Naive thymus-derived CD4-positive, alpha-beta T cell (primary cell): ENCODE measurements around the gene CPT1B. TPM values are rescaled to one million over a fixed set of nuclear protein-coding genes. Genes with fewer than 3 reads are reported as not detected.

Experiments used
- ATAC-seq: fragments of 150-1000 bp; cut with Tn5 transposase; 2 replicates; pipeline ENCODE4 v1.10.0; 2021; ENCODE audit warnings: mild to moderate bottlenecking, moderate library complexity
- CTCF ChIA-PET: fragments of 350-600 bp; sonication (Branson Sonifier 250); formaldehyde crosslinking; loops from one replicate; lab custom pipeline; 2021; ENCODE audit warnings: antibody characterized with exemption; lab: Charles Lee
- POLR2A ChIA-PET: fragments of 350-600 bp; sonication (Branson Sonifier 250); formaldehyde crosslinking; loops from one replicate; lab custom pipeline; 2021; ENCODE audit warnings: antibody characterized with exemption, inconsistent platforms; lab: Charles Lee
- DNase-seq, 9 donors: peaks; one replicate each; pipeline versions ENCODE4 v3.0.0 to v3.0.0-alpha.2; 2020 to 2022; ENCODE audit warnings: mixed read lengths in 1 of 9
- H3K27ac ChIP-seq: one replicate; pipeline ENCODE4 v1.7.0; 2013; ENCODE audit warnings: mild to moderate bottlenecking, low read depth, low read length, moderate library complexity
- H3K27me3 ChIP-seq, 2 donors: one replicate each; pipeline ENCODE4 v1.7.0; 2013; ENCODE audit warnings: low read length in 2 of 2, mild to moderate bottlenecking in 2 of 2, moderate library complexity in 2 of 2; ENCODE audit not compliant: control insufficient read depth in 2 of 2, insufficient read depth in 2 of 2
- H3K36me3 ChIP-seq, 3 experiments: 1 replicate in 2 of 3; 2 replicates in 1 of 3; pipeline ENCODE4 v1.7.0; 2013; ENCODE audit warnings: low read length in 3 of 3, mild to moderate bottlenecking in 3 of 3, moderate library complexity in 1 of 3; ENCODE audit not compliant: insufficient read depth in 3 of 3, control insufficient read depth in 2 of 3
- H3K4me1 ChIP-seq, 2 donors: one replicate each; pipeline ENCODE4 v1.7.0; 2013; ENCODE audit warnings: low read length in 2 of 2, mild to moderate bottlenecking in 2 of 2, moderate library complexity in 1 of 2; ENCODE audit not compliant: control insufficient read depth in 2 of 2, insufficient read depth in 2 of 2
- H3K4me3 ChIP-seq: 2 replicates; pipeline ENCODE4 v1.7.0; 2013; ENCODE audit warnings: mild to moderate bottlenecking, low read length
- H3K9me3 ChIP-seq, 3 experiments: 1 replicate in 2 of 3; 2 replicates in 1 of 3; pipeline ENCODE4 v1.7.0; 2013; ENCODE audit warnings: low read length in 3 of 3; ENCODE audit not compliant: control insufficient read depth in 2 of 3
- H3K27ac Mint-ChIP-seq, 9 donors: one replicate each; pipeline ENCODE4 v1.8.0; 2020 to 2022; ENCODE audit warnings: mixed read lengths in 9 of 9, mild to moderate bottlenecking in 8 of 9, moderate library complexity in 5 of 9, inconsistent platforms in 2 of 9
- H3K27me3 Mint-ChIP-seq, 5 donors: one replicate each; pipeline ENCODE4 v1.8.0; 2021 to 2022; ENCODE audit warnings: mixed read lengths in 5 of 5, mild to moderate bottlenecking in 1 of 5
- H3K36me3 Mint-ChIP-seq, 5 donors: one replicate each; pipeline ENCODE4 v1.8.0; 2020 to 2022; ENCODE audit warnings: mixed read lengths in 5 of 5, mild to moderate bottlenecking in 3 of 5, inconsistent platforms in 1 of 5
- H3K4me1 Mint-ChIP-seq, 7 donors: one replicate each; pipeline ENCODE4 v1.8.0; 2020 to 2022; ENCODE audit warnings: mixed read lengths in 7 of 7, mild to moderate bottlenecking in 3 of 7, inconsistent platforms in 1 of 7
- H3K4me3 Mint-ChIP-seq, 10 donors: one replicate each; pipeline ENCODE4 v1.8.0; 2020 to 2022; ENCODE audit warnings: mild to moderate bottlenecking in 10 of 10, mixed read lengths in 10 of 10, moderate library complexity in 6 of 10, inconsistent platforms in 2 of 10
- H3K9me3 Mint-ChIP-seq, 11 donors: one replicate each; pipeline ENCODE4 v1.8.0; 2020 to 2022; ENCODE audit warnings: mixed read lengths in 11 of 11, mild to moderate bottlenecking in 4 of 11, inconsistent platforms in 1 of 11, moderate library complexity in 1 of 11
- intact Hi-C, 2 donors: fragments of 100-400 bp; cut with micrococcal nuclease; formaldehyde crosslinking; loops; one replicate each; pipeline ENCODE4 v1.15.1; 2023
- polyA plus RNA-seq, 2 donors: library from polyadenylated mRNA; unstranded; fragments of 300-500 nt; fragmentation: Illumina TruSeq; gene quantifications; one replicate each; pipeline ENCODE4 v1.2.3, GENCODE V29; 2021
- total RNA-seq, 6 experiments: library from RNA in 5 of 6; stranded (reverse) in 5 of 6; gene quantifications; 1 replicate in 5 of 6; 2 replicates in 1 of 6; pipeline ENCODE4 v1.2.3 and lab custom pipeline; 2021 to 2026

CPT1B gene
- 100 to 1,000 TPM in 1 of 5 experiments, 10 to 100 TPM in 4; 43.9 to 108 (median 66.7) TPM for total RNA-seq
- 1 to 10 TPM in 1 of 2 donors, under 1 TPM in 1; 0.32 to 2.8 TPM for polyA plus RNA-seq
- total RNA-seq (lab: John Stamatoyannopoulos, UW): 3.4 reads per million, percentile 18 among the genes with 10 or more reads in this experiment

GRCh38 chr22:50577987-50578775 is at the start of gene CPT1B:
TSS of gene CPT1B (minus strand) at chr22:50578427. CDS start at chr22:50577915, 512 bp downstream.
- Mint-ChIP-seq H3K4me3 (peak within 1 kb of the TSS in 6 of 10 donors; percentile 15 to 63 (median 56)), H3K4me1 (peaks cover 5 to 24% (median 18%) of the 10 kb centered on the region in 7 donors), H3K27me3 (no peaks in the 10 kb centered on the region), H3K9me3 (no peaks in the 10 kb centered on the region), H3K36me3 (peaks cover 0 to 12% (median 4%) of the 10 kb centered on the region in 5 donors), H3K27ac (peak within 1 kb of the TSS in 1 of 9 donors; percentile 75)
- Histone ChIP-seq H3K36me3 (peaks cover 0 to 34% (median 0%) of the 10 kb centered on the region in 3 experiments), H3K4me1 (peaks cover 9 to 10% of the 10 kb centered on the region in 2 donors), H3K4me3 (no peak within 1 kb of the TSS), H3K9me3 (no peaks in the 10 kb centered on the region), H3K27me3 (no peaks in the 10 kb centered on the region), H3K27ac (no peak within 1 kb of the TSS)
- POLR2A ChIA-PET: interaction anchor here (0.8 to 1.5 kb wide), 7 partner anchors 13 to 53 kb away, joined by 3 to 9 read pairs (median 4); partner anchors contain the start of gene SCO2
- intact Hi-C loops: no loop called here
- DNase-seq (no peak), ATAC-seq (no peak)
- CTCF ChIA-PET: no interaction called here

GRCh38 chr22:50626850-50627641 is 48.8 kb upstream of the CPT1B start:
- H3K9me3 ChIP-seq: no peaks in the 10 kb centered on the region
- no peaks in the 10 kb centered on the region for H3K27me3 ChIP-seq
- H3K27me3 Mint-ChIP-seq: no peaks in the 10 kb centered on the region
- ChIA-PET CTCF (interaction anchor here (1.2 kb wide), 1 partner anchor 101 kb away, joined by 5 read pairs; the partner anchor contains the start of gene SCO2), POLR2A (interaction anchor here (1.1 to 2.1 kb wide), 8 partner anchors 8 to 436 kb away, joined by 3 to 8 read pairs (median 4); partner anchors contain the start of genes SCO2 and TYMP)
- ATAC-seq (no peak), DNase-seq (peak in 3 of 9 donors; percentile 17 to 32 (median 23))
- H3K4me1 ChIP-seq: peaks cover 22 to 27% of the 10 kb centered on the region in 2 donors
- peaks cover 0 to 4% (median 3%) of the 10 kb centered on the region in 5 donors for H3K36me3 Mint-ChIP-seq
- intact Hi-C loops: loop anchor here in 1 of 2 donors (1.0 kb wide), 1 partner anchor 154 kb away; no protein-coding TSS in a partner anchor
- H3K4me3 ChIP-seq: peak overlapping the region; percentile 77
- peaks cover 0 to 18% (median 0%) of the 10 kb centered on the region in 3 experiments for H3K36me3 ChIP-seq
- peak overlapping the region in 7 of 9 donors; percentile 69 to 91 (median 81) for H3K27ac Mint-ChIP-seq
- peaks cover 24 to 39% (median 32%) of the 10 kb centered on the region in 7 donors for H3K4me1 Mint-ChIP-seq
- H3K4me3 Mint-ChIP-seq: peak overlapping the region; percentile 80 to 99 (median 88)
- peak overlapping the region; percentile 90 for H3K27ac ChIP-seq
- no peaks in the 10 kb centered on the region for H3K9me3 Mint-ChIP-seq

- POLR2A ChIA-PET: interaction anchor here (0.6 to 1.3 kb wide), 2 partner anchors 99 to 118 kb away, joined by 3 to 4 read pairs; no protein-coding TSS in a partner anchor
Measured at GRCh38 chr22:50626314-50626849, 48.2 kb upstream of the CPT1B start.

GRCh38 chr22:50625568-50626313 is 47.5 kb upstream of the CPT1B start:
- POLR2A ChIA-PET: interaction anchor here (0.6 kb wide), 1 partner anchor 99 kb away, joined by 3 read pairs; no protein-coding TSS in a partner anchor
- Mint-ChIP-seq H3K27ac (peak overlapping the region in 2 of 9 donors; percentile 73 to 74), H3K9me3 (no peaks in the 10 kb centered on the region)

More at GRCh38 chr22:50626314-50626849, 48.2 kb upstream of the CPT1B start:
- Histone ChIP-seq H3K9me3 (no peaks in the 10 kb centered on the region), H3K4me1 (peaks cover 22 to 29% of the 10 kb centered on the region in 2 donors), H3K4me3 (no peak overlapping the region), H3K36me3 (peaks cover 0 to 18% (median 0%) of the 10 kb centered on the region in 3 experiments), H3K27me3 (no peaks in the 10 kb centered on the region), H3K27ac (no peak overlapping the region)
- Mint-ChIP-seq H3K4me3 (peak overlapping the region; percentile 23 to 99 (median 68)), H3K4me1 (peaks cover 29 to 45% (median 38%) of the 10 kb centered on the region in 7 donors), H3K27me3 (no peaks in the 10 kb centered on the region), H3K27ac (peak overlapping the region in 7 of 9 donors; percentile 25 to 81 (median 73)), H3K9me3 (no peaks in the 10 kb centered on the region), H3K36me3 (peaks cover 0 to 4% (median 3%) of the 10 kb centered on the region in 5 donors)
- CTCF ChIA-PET: no interaction called here
- intact Hi-C loops: no loop called here
- no peak for DNase-seq
- ATAC-seq: no peak

GRCh38 chr22:50625131-50625567 is 46.9 kb upstream of the CPT1B start:
- Histone ChIP-seq H3K9me3 (no peaks in the 10 kb centered on the region), H3K36me3 (peaks cover 0 to 18% (median 0%) of the 10 kb centered on the region in 3 experiments), H3K27me3 (no peaks in the 10 kb centered on the region), H3K4me3 (no peak overlapping the region), H3K27ac (no peak overlapping the region), H3K4me1 (peaks cover 27 to 36% of the 10 kb centered on the region in 2 donors)
- peak overlapping the region in 1 of 9 donors; percentile 56 for H3K27ac Mint-ChIP-seq
- H3K9me3 Mint-ChIP-seq: no peaks in the 10 kb centered on the region
- peaks cover 27 to 55% (median 47%) of the 10 kb centered on the region in 7 donors for H3K4me1 Mint-ChIP-seq
- DNase-seq (no peak), ATAC-seq (no peak)
- peak overlapping the region in 1 of 10 donors; percentile 56 for H3K4me3 Mint-ChIP-seq
- CTCF ChIA-PET: no interaction called here
- no peaks in the 10 kb centered on the region for H3K27me3 Mint-ChIP-seq
- intact Hi-C loops: no loop called here
- POLR2A ChIA-PET: no interaction called here
- H3K36me3 Mint-ChIP-seq: peaks cover 0 to 4% (median 3%) of the 10 kb centered on the region in 5 donors

More at GRCh38 chr22:50625568-50626313, 47.5 kb upstream of the CPT1B start:
- Histone ChIP-seq H3K4me1 (peaks cover 23 to 34% of the 10 kb centered on the region in 2 donors), H3K9me3 (no peaks in the 10 kb centered on the region), H3K4me3 (no peak overlapping the region), H3K27me3 (no peaks in the 10 kb centered on the region), H3K27ac (no peak overlapping the region), H3K36me3 (peaks cover 0 to 18% (median 0%) of the 10 kb centered on the region in 3 experiments)
- H3K4me3 Mint-ChIP-seq: peak overlapping the region in 1 of 10 donors; percentile 99
- H3K27me3 Mint-ChIP-seq: no peaks in the 10 kb centered on the region
- H3K4me1 Mint-ChIP-seq: peaks cover 29 to 52% (median 45%) of the 10 kb centered on the region in 7 donors
- H3K36me3 Mint-ChIP-seq: peaks cover 0 to 4% (median 3%) of the 10 kb centered on the region in 5 donors
- CTCF ChIA-PET: no interaction called here
- intact Hi-C loops: no loop called here
- ATAC-seq (no peak), DNase-seq (no peak)
